K562 (cell line): Measurements from ENCODE around the gene TMEM245. TPM values are rescaled to one million over a fixed set of nuclear protein-coding genes. Genes with fewer than 3 reads are reported as not detected.

ENCODE experiments used
- CAMTA2 ChIP-seq: fragments of 250-450 bp; sonication (Bioruptor Pico); conservative IDR thresholded peaks from 2 replicates; pipeline ENCODE4 v1.5.1; 2022
- COPS2 ChIP-seq: fragments of 450-650 bp; conservative IDR thresholded peaks from 2 replicates; pipeline ENCODE4 v1.6.1; 2016; ENCODE audit warnings: mild to moderate bottlenecking, moderate library complexity
- CREB1 ChIP-seq, 2 experiments: sonication (generic) in 1 of 2; formaldehyde crosslinking in 1 of 2; IDR thresholded peaks; 2 replicates each; pipeline versions ENCODE4 v1.6.1 to v1.8.0; 2012 to 2022; ENCODE audit warnings: inconsistent platforms in 1 of 2, mild to moderate bottlenecking in 1 of 2, missing genetic modification reagents in 1 of 2, moderate library complexity in 1 of 2
- CREB3L1 ChIP-seq: fragments of 450-650 bp; IDR thresholded peaks from 2 replicates; pipeline ENCODE4 v1.6.1; 2014; ENCODE audit warnings: low read depth, mild to moderate bottlenecking, moderate library complexity, borderline replicate concordance
- DPF2 ChIP-seq: fragments of 450-650 bp; IDR thresholded peaks from 2 replicates; pipeline ENCODE4 v1.6.1; 2016
- ELF4 ChIP-seq: fragments of 450-650 bp; formaldehyde crosslinking; IDR thresholded peaks from 2 replicates; pipeline ENCODE4 v1.4.0; 2022; ENCODE audit warnings: missing genetic modification characterization
- HOMEZ ChIP-seq: fragments of 250-450 bp; sonication (Bioruptor Pico); IDR thresholded peaks from 2 replicates; pipeline ENCODE4 v1.4.0; 2020; ENCODE audit warnings: mild to moderate bottlenecking, moderate library complexity
- KLF1 ChIP-seq: fragments of 450-650 bp; IDR thresholded peaks from 2 replicates; pipeline ENCODE4 v1.6.1; 2016; ENCODE audit warnings: missing genetic modification characterization, missing compliant biosample characterization
- MTA3 ChIP-seq: fragments of 450-650 bp; formaldehyde crosslinking; IDR thresholded peaks from 2 replicates; pipeline ENCODE4 v1.6.1; 2017; ENCODE audit warnings: mild to moderate bottlenecking, borderline replicate concordance
- NCOA2 ChIP-seq, 2 experiments: fragments of 450-650 bp; IDR thresholded peaks; 2 replicates each; pipeline ENCODE4 v1.6.1; 2018; ENCODE audit warnings: mild to moderate bottlenecking in 2 of 2, moderate library complexity in 1 of 2; ENCODE audit not compliant: partially characterized antibody in 2 of 2
- NONO ChIP-seq, 2 experiments: fragments of 200-400 bp in 1 of 2; fragments of 450-650 bp in 1 of 2; formaldehyde crosslinking in 1 of 2; IDR thresholded peaks; 2 replicates each; pipeline ENCODE4 v1.6.1; 2017; ENCODE audit warnings: low read depth in 2 of 2, mild to moderate bottlenecking in 2 of 2, moderate library complexity in 2 of 2, low read length in 1 of 2
- RAD21 ChIP-seq, 2 experiments: fragments of 250-450 bp in 1 of 2; fragments of 450-650 bp in 1 of 2; sonication (Bioruptor Pico) in 1 of 2; formaldehyde crosslinking in 1 of 2; IDR thresholded peaks in 1 of 2; conservative IDR thresholded peaks in 1 of 2; 2 replicates each; pipeline versions ENCODE4 v1.4.0 to v1.8.0; 2020 to 2022; ENCODE audit warnings: mild to moderate bottlenecking in 2 of 2, moderate library complexity in 1 of 2
- RFX1 ChIP-seq: fragments of 450-650 bp; IDR thresholded peaks from 2 replicates; pipeline ENCODE4 v1.6.1; 2016; ENCODE audit warnings: mild to moderate bottlenecking, moderate library complexity
- RFX5 ChIP-seq: IDR thresholded peaks from 2 replicates; pipeline ENCODE4 v1.6.1; 2011; ENCODE audit warnings: low read depth, mild to moderate bottlenecking, improper control_type of control experiment, low read length
- ZBED1 ChIP-seq: IDR thresholded peaks from 2 replicates; pipeline ENCODE4 v1.6.1; 2014
- ZNF146 ChIP-seq: IDR thresholded peaks from one replicate; pipeline ENCODE4 v1.6.1; 2018; ENCODE audit warnings: missing compliant biosample characterization; ENCODE audit not compliant: unreplicated experiment
- ZNF699 ChIP-seq: fragments of 250-450 bp; sonication (Bioruptor Pico); IDR thresholded peaks from 2 replicates; pipeline ENCODE4 v1.8.0; 2021; ENCODE audit warnings: mild to moderate bottlenecking, moderate library complexity; ENCODE audit not compliant: insufficient replicate concordance
- ZZZ3 ChIP-seq: fragments of 450-650 bp; IDR thresholded peaks from 2 replicates; pipeline ENCODE4 v1.6.1; 2016; ENCODE audit warnings: antibody characterized with exemption, mild to moderate bottlenecking, moderate library complexity
- polyA plus RNA-seq, 8 experiments: library from polyadenylated mRNA; depleted of rRNA in 4 of 8; stranded (reverse) in 5 of 8; unstranded in 3 of 8; fragments of >200 nt; fragmentation: Nextera tagmentation in 2 of 8; fragmentation: Illumina TruSeq in 1 of 8; extraction: Ambion mirVana in 2 of 8; extraction: Trizol in 1 of 8; gene quantifications; 2 replicates each; pipeline versions ENCODE4 v1.2.1 to v1.2.3, GENCODE V29; 2011 to 2014; ENCODE audit warnings: inconsistent platforms in 1 of 8, missing spikeins in 1 of 8
- total RNA-seq, 7 experiments: library from RNA; depleted of rRNA in 6 of 7; stranded (reverse); fragments of >200 nt in 6 of 7; fragmentation: Illumina TruSeq in 2 of 7; extraction: Trizol in 2 of 7; gene quantifications; 2 replicates each; pipeline versions ENCODE4 v1.2.1 to v1.2.3, GENCODE V29; 2011 to 2021; ENCODE audit warnings: low replicate concordance in 1 of 7
- TF ChIP-seq, protein P1 (sequence below): fragments of 450-650 bp; IDR thresholded peaks from 2 replicates; pipeline ENCODE4 v1.6.1; 2016; ENCODE audit warnings: low read depth

TMEM245 gene
- total and polyA plus RNA-seq, 9 of the 15 experiments (the other 6 are each of a cell fraction or from before 2014, with no cell fraction given), result 8.5 to 43.2 (median 24.3) TPM

- TF ChIP-seq, protein P1, sequence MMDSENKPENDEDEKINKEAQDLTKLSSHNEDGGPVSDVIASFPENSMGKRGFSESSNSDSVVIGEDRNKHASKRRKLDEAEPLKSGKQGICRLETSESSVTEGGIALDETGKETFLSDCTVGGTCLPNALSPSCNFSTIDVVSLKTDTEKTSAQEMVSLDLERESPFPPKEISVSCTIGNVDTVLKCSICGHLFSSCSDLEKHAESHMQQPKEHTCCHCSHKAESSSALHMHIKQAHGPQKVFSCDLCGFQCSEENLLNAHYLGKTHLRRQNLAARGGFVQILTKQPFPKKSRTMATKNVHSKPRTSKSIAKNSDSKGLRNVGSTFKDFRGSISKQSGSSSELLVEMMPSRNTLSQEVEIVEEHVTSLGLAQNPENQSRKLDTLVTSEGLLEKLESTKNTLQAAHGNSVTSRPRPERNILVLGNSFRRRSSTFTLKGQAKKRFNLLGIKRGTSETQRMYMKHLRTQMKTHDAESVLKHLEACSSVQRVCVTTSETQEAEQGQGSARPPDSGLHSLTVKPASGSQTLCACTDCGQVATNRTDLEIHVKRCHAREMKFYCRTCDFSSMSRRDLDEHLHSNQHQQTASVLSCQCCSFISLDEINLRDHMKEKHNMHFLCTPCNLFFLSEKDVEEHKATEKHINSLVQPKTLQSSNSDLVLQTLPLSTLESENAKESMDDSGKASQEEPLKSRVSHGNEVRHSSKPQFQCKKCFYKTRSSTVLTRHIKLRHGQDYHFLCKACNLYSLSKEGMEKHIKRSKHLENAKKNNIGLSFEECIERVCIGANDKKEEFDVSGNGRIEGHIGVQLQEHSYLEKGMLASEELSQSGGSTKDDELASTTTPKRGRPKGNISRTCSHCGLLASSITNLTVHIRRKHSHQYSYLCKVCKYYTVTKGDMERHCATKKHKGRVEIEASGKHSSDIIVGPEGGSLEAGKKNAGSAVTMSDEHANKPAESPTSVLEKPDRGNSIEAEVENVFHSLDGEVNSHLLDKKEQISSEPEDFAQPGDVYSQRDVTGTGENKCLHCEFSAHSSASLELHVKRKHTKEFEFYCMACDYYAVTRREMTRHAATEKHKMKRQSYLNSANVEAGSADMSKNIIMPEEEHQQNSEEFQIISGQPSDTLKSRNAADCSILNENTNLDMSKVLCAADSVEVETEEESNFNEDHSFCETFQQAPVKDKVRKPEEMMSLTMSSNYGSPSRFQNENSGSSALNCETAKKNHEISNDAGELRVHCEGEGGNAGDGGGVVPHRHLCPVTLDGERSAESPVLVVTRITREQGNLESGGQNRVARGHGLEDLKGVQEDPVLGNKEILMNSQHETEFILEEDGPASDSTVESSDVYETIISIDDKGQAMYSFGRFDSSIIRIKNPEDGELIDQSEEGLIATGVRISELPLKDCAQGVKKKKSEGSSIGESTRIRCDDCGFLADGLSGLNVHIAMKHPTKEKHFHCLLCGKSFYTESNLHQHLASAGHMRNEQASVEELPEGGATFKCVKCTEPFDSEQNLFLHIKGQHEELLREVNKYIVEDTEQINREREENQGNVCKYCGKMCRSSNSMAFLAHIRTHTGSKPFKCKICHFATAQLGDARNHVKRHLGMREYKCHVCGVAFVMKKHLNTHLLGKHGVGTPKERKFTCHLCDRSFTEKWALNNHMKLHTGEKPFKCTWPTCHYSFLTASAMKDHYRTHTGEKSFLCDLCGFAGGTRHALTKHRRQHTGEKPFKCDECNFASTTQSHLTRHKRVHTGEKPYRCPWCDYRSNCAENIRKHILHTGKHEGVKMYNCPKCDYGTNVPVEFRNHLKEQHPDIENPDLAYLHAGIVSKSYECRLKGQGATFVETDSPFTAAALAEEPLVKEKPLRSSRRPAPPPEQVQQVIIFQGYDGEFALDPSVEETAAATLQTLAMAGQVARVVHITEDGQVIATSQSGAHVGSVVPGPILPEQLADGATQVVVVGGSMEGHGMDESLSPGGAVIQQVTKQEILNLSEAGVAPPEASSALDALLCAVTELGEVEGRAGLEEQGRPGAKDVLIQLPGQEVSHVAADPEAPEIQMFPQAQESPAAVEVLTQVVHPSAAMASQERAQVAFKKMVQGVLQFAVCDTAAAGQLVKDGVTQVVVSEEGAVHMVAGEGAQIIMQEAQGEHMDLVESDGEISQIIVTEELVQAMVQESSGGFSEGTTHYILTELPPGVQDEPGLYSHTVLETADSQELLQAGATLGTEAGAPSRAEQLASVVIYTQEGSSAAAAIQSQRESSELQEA, result no peak
- no peak for TF ChIP-seq NONO (IDR thresholded peaks at IDR 0.05; ENCODE audit: low read depth in 2 of 2, low read length in 1 of 2)
- no peak for TF ChIP-seq MTA3
- TF ChIP-seq CAMTA2, result no peak
- TF ChIP-seq HOMEZ (CRISPR knock-in tag), result no peak
- TF ChIP-seq KLF1 (tag), result no peak
- TF ChIP-seq DPF2, result peak; percentile 61
- no peak for TF ChIP-seq RAD21 (CRISPR knock-in tag; conservative IDR thresholded peaks at IDR 0.05 in 1 of 2, IDR thresholded peaks at IDR 0.05 in 1 of 2)
- no peak for TF ChIP-seq ELF4 (CRISPR knock-in tag)
- peak; percentile 74; the same call in 1 of the 2 replicates for TF ChIP-seq CREB3L1
- no peak for TF ChIP-seq ZZZ3
- no peak for TF ChIP-seq COPS2
- TF ChIP-seq CREB1 (IDR thresholded peaks at IDR 0.05), result no peak
- TF ChIP-seq CREB1 (CRISPR knock-in tag; IDR thresholded peaks at IDR 0.05), result no peak
- TF ChIP-seq ZNF699 (CRISPR knock-in tag), result no peak
- TF ChIP-seq ZNF146, result no peak
- TF ChIP-seq NCOA2 (IDR thresholded peaks at IDR 0.05; ENCODE audit: partially characterized antibody in 2 of 2), result no peak
- TF ChIP-seq RFX1, result no peak
- no peak for TF ChIP-seq RFX5
- TF ChIP-seq ZBED1, result no peak
Observed at GRCh38 chr9:109156708-109157107, 37.0 kb upstream of the TMEM245 start (continued).
